ENCODE measurements around the gene STOM. TPM values are rescaled to one million over a fixed set of nuclear protein-coding genes. Genes with fewer than 3 reads are reported as not detected.

STOM gene
- total and polyA plus RNA-seq, 12 donors: 104 to 389 (median 181) TPM

DNA sequence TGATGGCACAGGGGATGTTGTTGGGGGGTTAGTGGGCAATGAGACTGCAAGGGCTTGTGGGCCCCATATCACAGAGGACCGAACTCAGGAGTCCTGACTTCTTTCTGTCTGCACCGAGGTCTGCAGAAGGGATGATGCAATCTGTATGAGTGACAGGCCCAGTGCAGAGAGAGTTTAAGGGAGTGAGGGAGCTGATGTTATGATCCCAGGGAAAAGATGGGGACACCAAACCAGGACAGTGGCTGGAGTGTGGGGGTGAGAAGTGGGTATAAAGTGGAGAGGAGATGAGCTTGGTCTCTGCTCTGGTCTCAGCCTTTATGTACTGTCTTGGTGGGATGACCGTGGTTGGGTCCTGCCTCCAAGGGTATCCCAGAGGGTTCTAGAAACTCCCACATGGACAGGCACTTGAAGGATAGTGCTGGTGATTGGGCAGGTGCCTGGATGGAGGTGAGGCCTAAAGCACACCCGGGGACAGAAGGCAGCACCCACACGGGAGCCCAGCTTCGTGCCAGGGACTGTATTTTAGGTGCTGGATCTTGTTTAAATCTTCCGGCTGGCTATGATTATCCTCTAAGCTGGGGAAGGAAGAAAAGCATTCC lies 80.2 kb downstream of the STOM start:
- 51 to 56% methylated on average over 7 of the region's 7 CpGs for WGBS, 2 donors
- Histone ChIP-seq H3K9me3 (no peaks in the 10 kb centered on the region), H3K27me3 (no peaks in the 10 kb centered on the region), H3K27ac (peak overlapping the region; percentile 93 to 100 (median 98)), H3K4me3 (peak overlapping the region in 2 of 10 donors; percentile 2 to 6), H3K36me3 (peaks cover 0 to 5% (median 0%) of the 10 kb centered on the region in 9 donors), H3K4me1 (peaks cover 55 to 100% (median 91%) of the 10 kb centered on the region in 9 donors)
- ATAC-seq: no peak
- intact Hi-C loops (cut with DNase I): loop anchor here in 2 of 10 donors (5.0 kb wide), 2 partner anchors 37 to 82 kb away; partner anchors contain the start of gene STOM (in 1 of the 2)
- TF ChIP-seq, protein P1, sequence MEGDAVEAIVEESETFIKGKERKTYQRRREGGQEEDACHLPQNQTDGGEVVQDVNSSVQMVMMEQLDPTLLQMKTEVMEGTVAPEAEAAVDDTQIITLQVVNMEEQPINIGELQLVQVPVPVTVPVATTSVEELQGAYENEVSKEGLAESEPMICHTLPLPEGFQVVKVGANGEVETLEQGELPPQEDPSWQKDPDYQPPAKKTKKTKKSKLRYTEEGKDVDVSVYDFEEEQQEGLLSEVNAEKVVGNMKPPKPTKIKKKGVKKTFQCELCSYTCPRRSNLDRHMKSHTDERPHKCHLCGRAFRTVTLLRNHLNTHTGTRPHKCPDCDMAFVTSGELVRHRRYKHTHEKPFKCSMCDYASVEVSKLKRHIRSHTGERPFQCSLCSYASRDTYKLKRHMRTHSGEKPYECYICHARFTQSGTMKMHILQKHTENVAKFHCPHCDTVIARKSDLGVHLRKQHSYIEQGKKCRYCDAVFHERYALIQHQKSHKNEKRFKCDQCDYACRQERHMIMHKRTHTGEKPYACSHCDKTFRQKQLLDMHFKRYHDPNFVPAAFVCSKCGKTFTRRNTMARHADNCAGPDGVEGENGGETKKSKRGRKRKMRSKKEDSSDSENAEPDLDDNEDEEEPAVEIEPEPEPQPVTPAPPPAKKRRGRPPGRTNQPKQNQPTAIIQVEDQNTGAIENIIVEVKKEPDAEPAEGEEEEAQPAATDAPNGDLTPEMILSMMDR (IDR thresholded peaks at IDR 0.05): no peak
- DNase-seq: no peak

DNA sequence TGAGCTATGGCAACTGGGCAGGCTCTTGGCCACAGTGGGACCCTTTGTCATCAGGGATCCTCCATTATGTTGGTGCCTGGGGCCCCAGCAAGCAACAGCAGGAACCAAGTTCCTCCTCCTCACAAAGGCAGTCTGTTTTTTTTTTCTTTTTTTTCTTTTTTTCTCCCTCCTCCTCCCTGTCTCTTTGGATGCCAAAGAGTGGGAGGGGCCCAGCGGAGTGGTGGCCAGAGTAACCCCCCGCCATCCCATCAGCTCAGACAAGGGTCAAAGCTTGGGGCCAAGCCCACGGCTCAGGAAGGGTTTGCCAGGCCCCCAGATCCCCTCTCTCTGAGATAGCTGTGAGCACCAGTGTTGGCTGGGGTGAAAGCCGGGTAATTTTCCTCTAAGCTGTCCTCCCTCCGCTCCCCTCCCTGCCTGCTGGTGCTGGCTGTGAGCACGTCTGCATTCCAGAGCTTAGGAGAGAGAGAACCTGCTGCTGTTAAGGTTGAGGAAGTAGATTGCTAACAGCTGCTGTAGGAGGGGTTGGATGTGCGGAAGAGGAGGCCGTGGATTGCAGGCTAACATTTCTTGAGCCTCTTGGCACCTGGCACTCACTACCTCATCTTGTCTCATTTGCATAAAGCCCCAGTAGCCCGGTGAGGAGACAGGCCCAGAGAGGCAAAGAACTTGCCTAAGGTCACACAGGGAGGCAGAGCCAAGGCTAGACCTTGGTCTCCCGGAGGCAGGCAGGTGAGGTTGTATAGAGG lies 80.9 kb downstream of the STOM start:
- TF ChIP-seq, protein P1 (IDR thresholded peaks at IDR 0.05): no peak
- Histone ChIP-seq H3K36me3 (peaks cover 0 to 10% (median 0%) of the 10 kb centered on the region in 9 donors), H3K27me3 (no peaks in the 10 kb centered on the region), H3K4me1 (peaks cover 54 to 100% (median 91%) of the 10 kb centered on the region in 9 donors), H3K27ac (peak overlapping the region; percentile 93 to 100 (median 98)), H3K9me3 (no peaks in the 10 kb centered on the region), H3K4me3 (peak overlapping the region in 2 of 10 donors; percentile 2 to 6)
- peak; percentile 60 to 69 for DNase-seq
- intact Hi-C loops (cut with DNase I): loop anchor here in 2 of 10 donors (5.0 kb wide), 2 partner anchors 38 to 83 kb away; partner anchors contain the start of gene STOM (in 1 of the 2)
- 11 to 12% methylated on average over 10 of the region's 10 CpGs for WGBS, 2 donors
- ATAC-seq: peak in 7 of 8 donors; percentile 2 to 31 (median 6)

Other genes with a start within 250 kb of the STOM start
- 10 to 100 TPM; 45.4 to 60.7 (median 52.1) TPM for gene RAB14, start 168.4 kb downstream of the STOM start, total RNA-seq
- gene RAB14, start 168.4 kb downstream of the STOM start, polyA plus RNA-seq: 10 to 100 TPM; 17.6 to 24.1 TPM
- 100 to 1,000 TPM; 532 to 861 (median 668) TPM for gene GSN, start 102.1 kb downstream of the STOM start, total RNA-seq
- gene GSN, start 102.1 kb downstream of the STOM start, polyA plus RNA-seq: 100 to 1,000 TPM; 360 to 823 TPM
- 10 to 100 TPM in 7 of 10 donors, 1 to 10 TPM in 3; 6.0 to 42.1 (median 13.9) TPM for gene GGTA1, start 129.6 kb upstream of the STOM start, total RNA-seq
- gene GGTA1, start 129.6 kb upstream of the STOM start, polyA plus RNA-seq: 10 to 100 TPM in 1 of 2 donors, 1 to 10 TPM in 1; 3.0 to 34.9 TPM